ENCODE data around the gene PTPN11.

The PTPN11 gene

GRCh38 chr12:112513471-112513870 lies 94.7 kb downstream of the PTPN11 start:
- no peak overlapping the region for H3K27ac ChIP-seq (ENCODE audit: low read length)
- no peaks in the 10 kb centered on the region for H3K27me3 ChIP-seq (ENCODE audit: insufficient read depth, low read length, poor library complexity)
- ATAC-seq (ENCODE audit: insufficient read depth, low read depth) (no peak), DNase-seq (no peak)
- no peak overlapping the region for H3K9ac ChIP-seq (ENCODE audit: low read depth, low read length)
- no peak for TF ChIP-seq CTCF (IDR thresholded peaks at IDR 0.05; ENCODE audit: borderline replicate concordance, extremely low read depth, low read length, poor library complexity, severe bottlenecking)
- no peak for TF ChIP-seq EZH2 (IDR thresholded peaks at IDR 0.05; ENCODE audit: borderline replicate concordance, low read depth, low read length, severe bottlenecking)
- no peaks in the 10 kb centered on the region for H3K9me3 ChIP-seq (ENCODE audit: insufficient read depth, low read length, severe bottlenecking)
- H3K4me1 ChIP-seq (ENCODE audit: insufficient read depth, low read length): no peaks in the 10 kb centered on the region
- H2AFZ ChIP-seq (ENCODE audit: low read depth, low read length): no peak overlapping the region
- H3K4me3 ChIP-seq (ENCODE audit: low read depth in 1 of 2, low read length in 2 of 2): no peak overlapping the region
- H3K79me2 ChIP-seq (ENCODE audit: insufficient read depth, low read length): no peaks in the 10 kb centered on the region
- H3K4me2 ChIP-seq (ENCODE audit: insufficient read depth, low read length): no peak overlapping the region
- H4K20me1 ChIP-seq (ENCODE audit: insufficient read depth, low read length): no peaks in the 10 kb centered on the region
- H3K36me3 ChIP-seq (ENCODE audit: insufficient read depth, low read length): peaks cover 7% of the 10 kb centered on the region; the same call in 1 of the 2 replicates

GRCh38 chr12:112514456-112514855 lies 95.7 kb downstream of the PTPN11 start:
- Histone ChIP-seq H3K9ac (ENCODE audit: low read depth, low read length) (no peak overlapping the region), H3K27ac (ENCODE audit: low read length) (no peak overlapping the region), H3K27me3 (ENCODE audit: insufficient read depth, low read length, poor library complexity) (no peaks in the 10 kb centered on the region), H3K9me3 (ENCODE audit: insufficient read depth, low read length, severe bottlenecking) (no peaks in the 10 kb centered on the region), H3K4me1 (ENCODE audit: insufficient read depth, low read length) (no peaks in the 10 kb centered on the region), H2AFZ (ENCODE audit: low read depth, low read length) (no peak overlapping the region), H4K20me1 (ENCODE audit: insufficient read depth, low read length) (no peaks in the 10 kb centered on the region), H3K4me2 (ENCODE audit: insufficient read depth, low read length) (no peak overlapping the region), H3K79me2 (ENCODE audit: insufficient read depth, low read length) (no peaks in the 10 kb centered on the region), H3K4me3 (ENCODE audit: low read depth in 1 of 2, low read length in 2 of 2) (no peak overlapping the region), H3K36me3 (ENCODE audit: insufficient read depth, low read length) (peaks cover 7% of the 10 kb centered on the region; the same call in 1 of the 2 replicates)
- TF ChIP-seq CTCF (IDR thresholded peaks at IDR 0.05; ENCODE audit: borderline replicate concordance, extremely low read depth, low read length, poor library complexity, severe bottlenecking): no peak
- TF ChIP-seq EZH2 (IDR thresholded peaks at IDR 0.05; ENCODE audit: borderline replicate concordance, low read depth, low read length, severe bottlenecking): no peak
- no peak for DNase-seq
- no peak for ATAC-seq (ENCODE audit: insufficient read depth, low read depth)

GRCh38 chr12:112514926-112515642 lies 96.3 kb downstream of the PTPN11 start:
- ATAC-seq (ENCODE audit: insufficient read depth, low read depth) (no peak), DNase-seq (no peak)
- no peak overlapping the region for H3K27ac ChIP-seq (ENCODE audit: low read length)

More at GRCh38 chr12:112514926-112515642, 96.3 kb downstream of the PTPN11 start:
- Histone ChIP-seq H3K4me1 (ENCODE audit: insufficient read depth, low read length) (no peaks in the 10 kb centered on the region), H3K36me3 (ENCODE audit: insufficient read depth, low read length) (peaks cover 7% of the 10 kb centered on the region; the same call in 1 of the 2 replicates), H3K4me2 (ENCODE audit: insufficient read depth, low read length) (no peak overlapping the region), H3K27me3 (ENCODE audit: insufficient read depth, low read length, poor library complexity) (no peaks in the 10 kb centered on the region), H3K79me2 (ENCODE audit: insufficient read depth, low read length) (no peaks in the 10 kb centered on the region), H2AFZ (ENCODE audit: low read depth, low read length) (no peak overlapping the region), H3K4me3 (ENCODE audit: low read depth in 1 of 2, low read length in 2 of 2) (no peak overlapping the region), H4K20me1 (ENCODE audit: insufficient read depth, low read length) (no peaks in the 10 kb centered on the region), H3K9ac (ENCODE audit: low read depth, low read length) (no peak overlapping the region), H3K9me3 (ENCODE audit: insufficient read depth, low read length, severe bottlenecking) (no peaks in the 10 kb centered on the region)
- TF ChIP-seq CTCF (IDR thresholded peaks at IDR 0.05; ENCODE audit: borderline replicate concordance, extremely low read depth, low read length, poor library complexity, severe bottlenecking) (no peak), EZH2 (IDR thresholded peaks at IDR 0.05; ENCODE audit: borderline replicate concordance, low read depth, low read length, severe bottlenecking) (no peak)

Data from DND-41 (cell line).